Measurements from ENCODE around the gene PRKCZ. TPM values are rescaled to one million over a fixed set of nuclear protein-coding genes. Genes with fewer than 3 reads are reported as not detected.

Gene PRKCZ
- total and polyA plus RNA-seq, 9 of the 15 experiments (the other 6 are each of a cell fraction or from before 2014, with no cell fraction given): 0.07 to 3.1 (median 1.3) TPM

- TF ChIP-seq NKRF (IDR thresholded peaks at IDR 0.05; ENCODE audit: borderline replicate concordance) (no peak), MAFG (tag; conservative IDR thresholded peaks at IDR 0.05) (no peak), DDX20 (tag; IDR thresholded peaks at IDR 0.05; ENCODE audit: low read depth) (no peak), ARID1B (IDR thresholded peaks at IDR 0.05) (no peak), HNRNPK (IDR thresholded peaks at IDR 0.05; ENCODE audit: low read depth, low read length, poor library complexity, severe bottlenecking) (no peak), CC2D1A (IDR thresholded peaks at IDR 0.05) (peak; percentile 52; the same call in 1 of the 2 replicates), SFPQ (IDR thresholded peaks at IDR 0.05; ENCODE audit: low read depth, low read length) (no peak), E2F1 (CRISPR knock-in tag; IDR thresholded peaks at IDR 0.05) (no peak), FOXM1 (IDR thresholded peaks at IDR 0.05; ENCODE audit: low read depth) (no peak), FOXM1 (CRISPR knock-in tag; IDR thresholded peaks at IDR 0.05; ENCODE audit: low read depth) (no peak), ZNF212 (CRISPR knock-in tag; IDR thresholded peaks at IDR 0.05) (no peak), ZNF263 (CRISPR knock-in tag; IDR thresholded peaks at IDR 0.05; ENCODE audit: borderline replicate concordance) (0 out of 2 replicates have a peak, but pooled peaks have one; percentile 24), LCOR (CRISPR knock-in tag; IDR thresholded peaks at IDR 0.05) (no peak), POLR2B (IDR thresholded peaks at IDR 0.05; ENCODE audit: low read depth, partially characterized antibody) (no peak), XRCC3 (IDR thresholded peaks at IDR 0.05) (no peak), CXXC5 (CRISPR knock-in tag; IDR thresholded peaks at IDR 0.05) (no peak), FOXA1 (IDR thresholded peaks at IDR 0.05; ENCODE audit: borderline replicate concordance) (no peak), KLF16 (IDR thresholded peaks at IDR 0.05) (no peak), JUN (IDR thresholded peaks at IDR 0.05; ENCODE audit: borderline replicate concordance, low read depth, low read length) (no peak), JUN (CRISPR knock-in tag; IDR thresholded peaks at IDR 0.05; ENCODE audit: borderline replicate concordance) (no peak), SAFB (IDR thresholded peaks at IDR 0.05; ENCODE audit: borderline replicate concordance, low read depth, low read length) (no peak), MEF2D (tag; conservative IDR thresholded peaks at IDR 0.05; ENCODE audit: low read depth) (no peak), SMARCB1 (IDR thresholded peaks at IDR 0.05; ENCODE audit: insufficient read length, low read depth) (no peak), MAFK (IDR thresholded peaks at IDR 0.05; ENCODE audit: low read length) (no peak), SLC30A9 (CRISPR knock-in tag; IDR thresholded peaks at IDR 0.05) (no peak)
Measured at GRCh38 chr1:2046174-2046917, 3.9 kb upstream of the PRKCZ start (continued).
